Peyer's patch (tissue), 4 donors: Measurements from ENCODE around the gene SMAGP.

Experiments
- CTCF ChIP-seq, 6 experiments: fragments of 450-650 bp in 4 of 6; fragments of 200-600 bp in 2 of 6; sonication (generic) in 1 of 6; IDR thresholded peaks; one replicate each; pipeline ENCODE4 v1.5.1; 2017 to 2019; ENCODE audit warnings: antibody characterized with exemption in 6 of 6, mild to moderate bottlenecking in 3 of 6, moderate library complexity in 1 of 6
- POLR2A ChIP-seq, 2 donors: fragments of 450-650 bp; IDR thresholded peaks; one replicate each; pipeline ENCODE4 v1.5.1; 2017; ENCODE audit warnings: antibody characterized with exemption in 2 of 2, mild to moderate bottlenecking in 2 of 2, moderate library complexity in 2 of 2

DNA sequence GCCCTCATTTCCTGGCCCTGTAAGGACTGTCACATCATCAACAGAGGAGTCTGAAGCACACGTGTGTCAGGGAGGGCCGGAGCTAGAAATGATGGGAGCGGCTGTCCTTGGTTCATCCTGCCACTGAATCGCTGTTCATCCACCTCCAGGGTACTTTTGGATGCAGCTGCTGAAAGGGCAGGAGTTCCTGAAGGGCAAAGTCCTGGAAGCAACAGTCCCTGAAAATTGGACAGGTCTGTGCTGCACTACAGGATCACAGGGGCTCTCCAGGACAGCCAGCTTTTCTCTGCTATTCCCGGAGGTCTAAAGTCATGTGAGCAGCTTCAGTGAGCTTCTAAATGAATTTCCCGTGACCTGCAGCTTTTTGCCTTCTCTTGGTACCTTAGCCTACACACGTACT is 70.1 kb downstream of the SMAGP start:
- no peak for TF ChIP-seq POLR2A (IDR thresholded peaks at IDR 0.05)
- no peak for TF ChIP-seq CTCF (IDR thresholded peaks at IDR 0.05)
